ENCODE data around the gene ORC3. TPM values are rescaled to one million over a fixed set of nuclear protein-coding genes. Genes with fewer than 3 reads are reported as not detected.
"Not testable (repeated sequence)": the region's sequence is repeated elsewhere in the genome, so short reads cannot be mapped to it uniquely, and the experiment has no call there.

The ORC3 gene
- total RNA-seq, 1 donor from 2014 or later: 18.9 TPM

DNA sequence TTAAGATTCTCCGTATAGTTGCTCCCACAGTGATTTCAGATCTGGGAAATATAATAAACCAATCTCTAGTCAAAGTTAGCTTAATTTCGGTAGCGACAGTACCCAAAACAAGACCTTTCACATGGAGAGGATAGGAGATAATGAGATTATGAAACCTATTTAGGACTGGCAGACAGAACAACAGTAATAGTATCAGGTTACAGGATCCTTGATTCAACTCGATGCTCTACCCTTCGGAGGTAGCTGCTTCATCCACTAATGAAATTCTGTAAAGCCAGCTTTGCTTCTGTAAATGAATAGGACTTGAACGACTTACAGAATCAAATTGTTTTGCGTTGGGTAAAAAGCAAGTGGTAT lies 112.6 kb downstream of the ORC3 start:
- intact Hi-C loops (cut with DNase I): loop anchor here (5.0 to 10.0 kb wide), 3 partner anchors 92 to 548 kb away; partner anchors contain the start of genes ORC3 and ZNF292
- DNase-seq (ENCODE audit: missing footprints) (no peak), ATAC-seq (no peak)

DNA sequence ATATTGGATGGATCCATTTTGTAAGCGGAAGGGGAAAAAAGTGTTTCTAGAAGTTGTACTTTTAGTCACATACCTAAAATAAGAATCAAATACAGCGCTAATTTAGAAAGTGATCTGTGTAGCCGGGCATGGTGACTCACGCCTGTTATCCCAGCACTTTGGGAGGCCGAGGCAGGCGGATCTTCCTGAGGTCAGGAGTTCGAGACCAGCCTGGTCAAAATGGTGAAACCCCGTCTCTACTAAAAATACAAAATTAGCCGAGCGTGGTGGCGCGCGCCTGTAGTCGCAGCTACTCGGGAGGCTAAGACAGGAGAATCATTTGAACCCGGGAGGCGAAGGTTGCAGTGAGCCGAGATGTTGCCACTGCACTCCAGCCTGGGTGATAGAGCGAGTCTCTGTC lies 113.1 kb downstream of the ORC3 start:
- ATAC-seq: not testable (repeated sequence)
- DNase-seq (ENCODE audit: missing footprints): peak; percentile 71
- intact Hi-C loops (cut with DNase I): loop anchor here (5.0 to 10.0 kb wide), 3 partner anchors 92 to 548 kb away; partner anchors contain the start of genes ORC3 and ZNF292

DNA sequence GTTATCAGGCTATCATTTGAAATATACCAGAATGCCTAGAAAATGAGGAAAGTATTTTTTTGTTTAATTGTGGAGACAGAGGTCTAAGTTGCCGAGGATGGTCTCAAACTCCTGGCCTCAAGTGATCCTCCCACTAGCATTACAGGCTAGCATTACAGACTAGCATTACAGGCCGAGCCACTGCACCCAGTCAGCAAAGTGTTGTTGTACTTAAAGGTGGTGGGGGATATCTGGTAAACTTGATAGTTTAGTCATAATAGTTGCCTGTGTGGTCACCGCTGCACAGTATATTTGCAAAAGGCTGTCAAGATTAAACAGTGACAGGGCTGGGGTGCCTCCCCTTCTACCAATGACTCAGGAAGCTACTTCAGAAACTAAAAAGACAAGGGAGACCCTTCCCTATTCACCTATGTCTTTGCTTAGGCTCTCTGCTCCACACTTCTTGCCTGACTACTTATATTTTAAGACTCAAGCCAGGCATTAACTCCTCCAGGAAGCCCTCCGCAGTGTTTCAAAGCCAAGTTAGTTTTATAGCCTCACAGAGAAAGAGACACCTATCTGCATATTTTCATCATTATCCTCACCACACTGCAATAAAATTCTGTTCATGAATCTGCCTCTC lies 115.2 kb downstream of the ORC3 start:
- intact Hi-C loops (cut with DNase I): loop anchor here (10.0 kb wide), 2 partner anchors 90 to 550 kb away; partner anchors contain the start of gene ZNF292
- DNase-seq (ENCODE audit: missing footprints): no peak
- no peak for ATAC-seq

DNA sequence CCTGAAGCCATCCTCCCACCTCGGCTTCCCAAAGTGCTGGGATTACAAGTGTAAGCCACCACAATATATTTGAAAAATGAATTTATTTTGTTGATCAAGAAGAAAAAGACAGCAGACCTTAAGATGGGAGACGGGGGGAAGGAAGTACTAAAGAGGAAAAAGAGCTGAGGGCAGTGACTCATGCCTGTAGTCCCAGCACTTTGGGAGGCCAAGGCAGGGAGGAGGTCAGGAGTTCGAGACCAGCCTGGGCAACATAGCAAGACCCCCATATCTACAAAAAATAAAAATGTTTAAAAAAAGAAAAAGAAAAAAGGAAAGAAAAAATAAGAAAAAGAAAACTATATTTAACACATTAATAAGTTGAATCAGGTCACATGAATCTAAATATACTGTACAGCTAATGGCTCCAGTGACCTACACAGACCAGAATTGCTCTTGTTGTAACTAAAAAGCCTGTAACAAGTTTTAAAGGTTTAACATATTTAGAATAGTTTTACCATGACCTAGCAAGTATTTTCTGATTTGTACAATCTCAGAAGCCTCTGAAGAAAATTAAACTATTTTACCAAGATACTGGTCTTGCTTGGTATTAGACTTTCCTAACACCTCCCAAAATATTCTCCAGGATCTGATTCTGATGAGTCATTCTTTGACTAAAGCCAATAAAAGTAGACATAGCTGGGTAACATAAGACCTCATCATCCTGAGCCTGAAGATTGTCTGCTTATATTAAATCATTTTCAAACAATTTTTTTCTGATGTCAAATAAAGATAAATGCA lies 116.4 kb downstream of the ORC3 start:
- intact Hi-C loops (cut with DNase I): loop anchor here (10.0 kb wide), 2 partner anchors 88 to 552 kb away; partner anchors contain the start of gene ZNF292
- no peak for ATAC-seq

DNA sequence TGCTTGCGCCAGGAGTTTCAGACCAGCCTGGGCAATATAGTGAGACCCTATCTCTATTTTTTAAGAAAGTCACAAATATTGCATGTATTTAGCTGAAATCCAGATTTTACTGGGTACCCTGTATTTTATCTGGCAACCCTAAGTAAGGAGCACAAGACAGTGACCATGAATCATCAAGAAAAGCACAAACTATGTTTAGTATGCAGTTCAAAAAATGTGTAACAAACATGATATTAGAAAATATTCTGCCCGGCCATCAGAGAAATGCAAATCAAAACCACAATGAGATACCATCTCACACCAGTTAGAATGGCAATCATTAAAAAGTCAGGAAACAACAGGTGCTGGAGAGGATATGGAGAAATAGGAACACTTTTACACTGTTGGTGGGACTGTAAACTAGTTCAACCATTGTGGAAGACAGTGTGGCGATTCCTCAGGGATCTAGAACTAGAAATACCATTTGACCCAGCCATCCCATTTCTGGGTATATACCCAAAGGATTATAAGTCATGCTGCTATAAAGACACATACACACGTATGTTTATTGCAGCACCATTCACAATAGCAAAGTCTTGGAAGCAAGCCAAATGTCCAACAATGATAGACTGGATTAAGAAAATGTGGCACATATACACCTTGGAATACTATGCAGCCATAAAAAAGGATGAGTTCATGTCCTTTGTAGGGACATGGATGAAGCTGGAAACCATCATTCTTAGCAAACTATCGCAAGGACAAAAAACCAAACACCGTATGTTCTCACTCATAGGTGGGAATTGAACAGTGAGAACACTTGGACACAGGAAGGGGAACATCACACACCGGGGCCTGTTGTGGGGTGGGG lies 118.9 kb downstream of the ORC3 start:
- intact Hi-C loops (cut with DNase I): loop anchor here (10.0 kb wide), 2 partner anchors 86 to 554 kb away; partner anchors contain the start of gene ZNF292
- DNase-seq (ENCODE audit: missing footprints); ATAC-seq: not testable (repeated sequence)

More for the DNA sequence above, 116.4 kb downstream of the ORC3 start:
- no peak for DNase-seq (ENCODE audit: missing footprints)

DNA sequence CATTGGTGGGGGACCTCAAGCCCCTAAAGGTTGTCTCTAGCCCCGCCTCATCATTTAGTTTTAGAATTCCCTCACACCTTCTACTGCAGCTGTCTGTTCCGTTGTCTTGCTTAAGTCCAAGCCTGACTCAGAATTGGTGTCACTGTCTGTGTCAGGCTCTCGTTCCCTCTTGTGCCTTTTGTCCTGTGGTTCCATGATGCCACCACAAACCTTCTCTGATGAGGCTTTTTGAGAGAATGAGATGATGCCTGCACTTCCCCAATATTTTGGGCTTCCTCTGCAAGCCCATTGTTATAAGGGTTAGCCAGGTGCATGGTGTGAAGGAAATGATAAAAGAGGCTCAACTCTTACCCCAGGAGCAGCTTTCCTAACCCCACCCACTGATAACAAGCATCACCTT lies 120.2 kb downstream of the ORC3 start:
- DNase-seq (ENCODE audit: missing footprints) (no peak), ATAC-seq (no peak)
- intact Hi-C loops (cut with DNase I): no loop called here

DNA sequence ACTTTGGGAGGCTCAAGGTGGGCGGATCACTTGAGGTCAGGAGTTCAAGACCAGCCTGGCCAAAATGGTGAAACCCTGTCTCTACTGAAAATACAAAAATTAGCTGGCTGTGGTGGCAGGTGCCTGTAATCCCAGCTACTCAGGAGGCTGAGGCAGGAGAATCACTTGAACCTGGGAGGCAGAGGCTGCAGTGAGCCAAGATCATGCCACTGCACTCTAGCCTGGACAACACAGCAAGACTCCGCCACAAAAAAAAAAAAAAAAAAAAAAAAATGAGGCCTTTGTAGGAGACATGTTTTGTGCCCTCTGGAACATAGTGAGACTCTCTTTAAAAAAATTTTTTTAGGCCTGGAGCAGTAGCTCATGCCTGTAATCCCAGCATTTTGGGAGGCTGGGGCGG lies 122.8 kb downstream of the ORC3 start:
- ATAC-seq; DNase-seq (ENCODE audit: missing footprints); intact Hi-C loops (cut with DNase I): not testable (repeated sequence)

DNA sequence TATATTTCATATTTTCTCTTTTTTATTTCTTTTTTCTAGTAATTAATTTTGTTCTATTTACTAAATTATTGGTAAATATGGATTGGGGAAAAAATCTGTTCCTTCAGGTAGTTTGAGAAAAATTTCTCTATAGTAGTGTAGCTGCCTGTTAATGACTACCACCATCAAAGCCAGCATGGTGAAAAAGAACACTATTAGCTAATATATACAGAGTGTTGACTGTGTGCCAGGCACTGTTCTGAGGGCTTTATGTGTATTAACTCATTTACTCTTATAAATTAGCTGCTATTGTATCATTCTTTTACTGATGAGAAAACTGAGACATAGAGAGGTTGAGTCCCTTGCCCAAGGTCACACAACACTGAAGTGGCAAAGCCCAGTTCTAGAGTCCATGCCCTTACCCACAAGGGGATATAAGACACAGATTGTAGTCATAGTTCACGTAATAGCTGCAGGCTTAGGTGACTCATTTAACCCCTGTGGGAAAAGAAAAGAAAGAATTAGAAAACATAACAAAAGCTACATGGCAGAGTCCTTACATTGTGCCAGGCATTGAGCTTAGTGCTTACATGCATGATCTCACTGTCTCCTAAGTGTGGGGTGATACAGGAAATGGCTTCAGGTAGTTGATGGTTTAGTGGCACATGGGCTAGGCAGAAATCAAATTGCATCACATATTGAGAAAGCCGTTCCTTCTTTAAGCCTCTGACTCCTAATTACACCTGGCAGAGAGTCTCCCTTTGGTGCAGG lies 124.3 kb downstream of the ORC3 start:
- intact Hi-C loops (cut with DNase I): no loop called here

More for the DNA sequence above, 124.3 kb downstream of the ORC3 start:
- DNase-seq (ENCODE audit: missing footprints) (no peak), ATAC-seq (no peak)

Other genes starting within 250 kb of the ORC3 start
- 1.4 TPM for gene C6orf163, start 245.3 kb upstream of the ORC3 start, total RNA-seq
- 0.11 TPM for gene CFAP206, start 182.2 kb upstream of the ORC3 start, total RNA-seq
- gene SLC35A1, start 117.2 kb upstream of the ORC3 start, total RNA-seq: 10.9 TPM
- 18.3 TPM for gene RARS2, start 148 bp upstream of the ORC3 start, total RNA-seq
- 36.1 TPM for gene AKIRIN2, start 112.1 kb downstream of the ORC3 start, total RNA-seq

Measured in Right ventricle myocardium inferior (tissue), 1 donor.